ENCODE data around the gene RTL9. TPM values are rescaled to one million over a fixed set of nuclear protein-coding genes. Genes with fewer than 3 reads are reported as not detected.

The RTL9 gene
- total and polyA plus RNA-seq, 9 of the 15 experiments (the other 6 are each of a cell fraction or from before 2014, with no cell fraction given), result 0.04 to 0.35 (median 0.13) TPM; not detected in 1

DNA sequence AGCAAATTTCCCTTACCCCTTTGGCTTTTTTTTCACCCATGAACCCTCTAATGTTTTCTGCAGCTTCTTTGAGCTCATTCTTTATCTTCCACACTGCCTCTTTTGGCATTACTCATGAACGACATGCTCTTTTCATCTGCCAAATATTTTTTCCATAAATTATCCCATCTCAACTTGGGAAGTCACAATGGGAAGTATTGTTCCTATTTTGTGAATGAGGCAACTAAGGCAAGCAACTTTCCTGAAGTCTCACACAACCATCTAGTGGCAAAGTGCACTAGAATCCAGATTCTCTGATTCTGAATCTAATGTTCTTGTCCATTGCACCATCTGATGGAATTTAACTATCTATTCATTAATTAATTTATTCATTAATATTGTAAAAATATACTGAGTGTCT lies 625 bp downstream of the RTL9 start:
- no peaks in the 10 kb centered on the region for H3K27me3 ChIP-seq (ENCODE audit: control insufficient read depth in 2 of 2, insufficient read depth in 2 of 2, low read length in 2 of 2)
- no peak overlapping the region for H3K9ac ChIP-seq (ENCODE audit: insufficient read depth in 1 of 2, low read depth in 2 of 2, low read length in 2 of 2)
- no peak overlapping the region for H3K4me3 ChIP-seq
- H3K4me2 ChIP-seq (ENCODE audit: insufficient read depth, low read length), result no peak overlapping the region
- peaks cover 4 to 21% of the 10 kb centered on the region in 2 experiments; a peak in 3 of 5 replicates for H3K4me1 ChIP-seq (replicated peaks in 1 of 2; ENCODE audit: control insufficient read depth in 2 of 2, insufficient read depth in 2 of 2, low read length in 2 of 2)
- intact Hi-C loops (cut with micrococcal nuclease) (no loop called here), in situ Hi-C loops (cut with MboI) (no loop called here)
- WGBS (ENCODE audit: insufficient coverage, low coverage, missing lambda C conversion rate), result 7% methylated on average over 1 of the region's 1 CpG
- DNase-seq (ENCODE audit: extremely low read depth in 1 of 4, low spot score in 3 of 4) (no peak), FAIRE-seq (no peak), ATAC-seq (no peak)
- no peaks in the 10 kb centered on the region for H3K36me3 ChIP-seq (ENCODE audit: control insufficient read depth, insufficient read depth, low read length)
- H2AFZ ChIP-seq (ENCODE audit: low read depth, low read length), result no peak overlapping the region
- no peaks in the 10 kb centered on the region for H3K9me1 ChIP-seq (ENCODE audit: control insufficient read depth, insufficient read depth, low read length)
- H4K20me1 ChIP-seq (replicated peaks; ENCODE audit: control insufficient read depth, insufficient read depth, low read length), result no peaks in the 10 kb centered on the region
- no TSS peak for BruUV-seq (replicated peaks)
- H3K27ac ChIP-seq (ENCODE audit: extremely low read depth, low read depth, low read length), result no peak overlapping the region
- H3K9me3 ChIP-seq (replicated peaks; ENCODE audit: control insufficient read depth, insufficient read depth, low read depth, low read length), result no peaks in the 10 kb centered on the region
- CTCF ChIA-PET (ENCODE audit: low intra/inter-chr PET ratio), result no interaction called here
- TF ChIP-seq ZNF165 (CRISPR knock-in tag; IDR thresholded peaks at IDR 0.05; ENCODE audit: borderline replicate concordance), result no peak
- no peak for TF ChIP-seq CREM (IDR thresholded peaks at IDR 0.05; ENCODE audit: low read depth)
- TF ChIP-seq ARHGAP35 (IDR thresholded peaks at IDR 0.05; ENCODE audit: partially characterized antibody), result no peak
- no peak for TF ChIP-seq SRF (CRISPR knock-in tag; IDR thresholded peaks at IDR 0.05)
- no peak for TF ChIP-seq XRCC5 (IDR thresholded peaks at IDR 0.05; ENCODE audit: low read depth, low read length)
- no peak for TF ChIP-seq MYNN (IDR thresholded peaks at IDR 0.05)
- TF ChIP-seq MYNN (CRISPR knock-in tag; IDR thresholded peaks at IDR 0.05), result no peak
- TF ChIP-seq BDP1 (IDR thresholded peaks at IDR 0.05; ENCODE audit: insufficient read depth, insufficient read length), result no peak
- no peak for TF ChIP-seq HMG20B (CRISPR knock-in tag; IDR thresholded peaks at IDR 0.05)
- no peak for TF ChIP-seq MCM7 (IDR thresholded peaks at IDR 0.05)
- TF ChIP-seq IFI16 (CRISPR knock-in tag; IDR thresholded peaks at IDR 0.05), result no peak
- TF ChIP-seq FOXJ2 (tag; IDR thresholded peaks at IDR 0.05), result no peak
- TF ChIP-seq, protein P1, sequence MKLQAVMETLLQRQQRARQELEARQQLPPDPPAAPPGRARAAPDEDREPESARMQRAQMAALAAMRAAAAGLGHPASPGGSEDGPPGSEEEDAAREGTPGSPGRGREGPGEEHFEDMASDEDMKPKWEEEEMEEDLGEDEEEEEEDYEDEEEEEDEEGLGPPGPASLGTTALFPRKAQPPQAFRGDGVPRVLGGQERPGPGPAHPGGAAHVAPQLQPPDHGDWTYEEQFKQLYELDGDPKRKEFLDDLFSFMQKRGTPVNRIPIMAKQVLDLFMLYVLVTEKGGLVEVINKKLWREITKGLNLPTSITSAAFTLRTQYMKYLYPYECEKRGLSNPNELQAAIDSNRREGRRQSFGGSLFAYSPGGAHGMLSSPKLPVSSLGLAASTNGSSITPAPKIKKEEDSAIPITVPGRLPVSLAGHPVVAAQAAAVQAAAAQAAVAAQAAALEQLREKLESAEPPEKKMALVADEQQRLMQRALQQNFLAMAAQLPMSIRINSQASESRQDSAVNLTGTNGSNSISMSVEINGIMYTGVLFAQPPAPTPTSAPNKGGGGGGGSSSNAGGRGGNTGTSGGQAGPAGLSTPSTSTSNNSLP (IDR thresholded peaks at IDR 0.05; ENCODE audit: borderline replicate concordance, low read depth, low read length), result no peak
- TF ChIP-seq ZNF143 (CRISPR knock-in tag; IDR thresholded peaks at IDR 0.05), result no peak
- TF ChIP-seq EP400 (IDR thresholded peaks at IDR 0.05), result no peak
- TF ChIP-seq SOX6 (IDR thresholded peaks at IDR 0.05), result no peak
- no peak for TF ChIP-seq FOXA3 (CRISPR knock-in tag; conservative IDR thresholded peaks at IDR 0.05 in 1 of 2, IDR thresholded peaks at IDR 0.05 in 1 of 2)
- TF ChIP-seq, protein P2, sequence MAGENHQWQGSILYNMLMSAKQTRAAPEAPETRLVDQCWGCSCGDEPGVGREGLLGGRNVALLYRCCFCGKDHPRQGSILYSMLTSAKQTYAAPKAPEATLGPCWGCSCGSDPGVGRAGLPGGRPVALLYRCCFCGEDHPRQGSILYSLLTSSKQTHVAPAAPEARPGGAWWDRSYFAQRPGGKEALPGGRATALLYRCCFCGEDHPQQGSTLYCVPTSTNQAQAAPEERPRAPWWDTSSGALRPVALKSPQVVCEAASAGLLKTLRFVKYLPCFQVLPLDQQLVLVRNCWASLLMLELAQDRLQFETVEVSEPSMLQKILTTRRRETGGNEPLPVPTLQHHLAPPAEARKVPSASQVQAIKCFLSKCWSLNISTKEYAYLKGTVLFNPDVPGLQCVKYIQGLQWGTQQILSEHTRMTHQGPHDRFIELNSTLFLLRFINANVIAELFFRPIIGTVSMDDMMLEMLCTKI (IDR thresholded peaks at IDR 0.05; ENCODE audit: partially characterized antibody), result no peak
- no peak for TF ChIP-seq RBBP5 (IDR thresholded peaks at IDR 0.05; ENCODE audit: borderline replicate concordance, insufficient read depth, low read length, poor library complexity, severe bottlenecking)
- no peaks in the 10 kb centered on the region for H3K79me2 ChIP-seq (ENCODE audit: control insufficient read depth, insufficient read depth, low read length)
- POLR2A ChIA-PET, result interaction anchor here (0.7 to 1.2 kb wide), 2 partner anchors 14 to 24 kb away, joined by 4 read pairs; no protein-coding TSS in a partner anchor

Data from K562 (cell line).